NOMO-1 treated with dmso at 0.1 percent for 144 hours (cell line): Measurements from ENCODE around the gene CHRNG.
"Not testable (repeated sequence)": the region's sequence is repeated elsewhere in the genome, so short reads cannot be mapped to it uniquely, and the experiment has no call there.

Source experiments
- DNase-seq: peaks from one replicate; lab custom pipeline; 2025; ENCODE audit not compliant: unreplicated experiment; lab: John Stamatoyannopoulos, UW

Gene CHRNG

DNA sequence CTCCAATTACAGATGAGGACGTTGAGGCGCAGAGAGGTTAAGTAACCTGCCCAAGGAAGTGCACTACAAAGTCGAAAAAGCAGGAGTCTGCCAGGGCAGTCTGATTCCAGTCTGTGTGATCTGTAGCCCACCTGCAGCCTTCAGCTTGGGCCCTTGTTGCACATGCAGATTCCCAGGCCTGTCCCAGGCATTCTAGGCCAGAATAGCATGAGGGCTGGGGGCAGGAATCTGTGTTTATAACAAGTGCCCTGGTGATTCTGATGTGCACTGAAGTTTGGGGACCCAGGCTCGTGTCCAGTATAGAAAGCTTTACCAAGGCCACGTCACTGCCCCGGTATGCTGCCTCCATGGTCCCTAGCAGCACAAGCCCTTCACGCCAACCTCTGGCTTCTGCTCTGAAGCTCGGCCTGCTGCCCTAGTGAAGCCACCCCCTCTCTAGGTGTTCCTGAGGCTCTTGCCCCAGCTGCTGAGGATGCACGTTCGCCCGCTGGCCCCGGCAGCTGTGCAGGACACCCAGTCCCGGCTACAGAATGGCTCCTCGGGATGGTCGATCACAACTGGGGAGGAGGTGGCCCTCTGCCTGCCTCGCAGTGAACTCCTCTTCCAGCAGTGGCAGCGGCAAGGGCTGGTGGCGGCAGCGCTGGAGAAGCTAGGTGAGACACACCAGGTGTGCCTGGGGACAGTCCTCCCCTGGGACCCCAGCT is 4.6 kb downstream of the CHRNG start:
- DNase-seq = no peak

DNA sequence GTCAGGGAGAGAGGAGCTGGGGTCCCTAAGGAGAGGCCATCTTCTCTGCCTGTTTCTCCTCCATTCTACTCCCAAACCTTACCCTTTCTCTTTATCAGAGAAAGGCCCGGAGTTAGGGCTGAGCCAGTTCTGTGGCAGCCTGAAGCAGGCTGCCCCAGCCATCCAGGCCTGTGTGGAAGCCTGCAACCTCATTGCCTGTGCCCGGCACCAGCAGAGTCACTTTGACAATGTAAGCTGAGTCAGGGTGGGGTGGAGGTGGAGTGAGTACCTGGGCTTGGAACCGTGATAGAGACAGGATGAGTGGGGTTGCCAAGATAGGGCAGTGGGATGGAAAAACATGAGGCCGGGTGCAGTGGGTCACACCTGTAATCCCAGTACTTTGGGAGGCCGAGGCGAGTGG is 5.2 kb downstream of the CHRNG start:
- no peak for DNase-seq

DNA sequence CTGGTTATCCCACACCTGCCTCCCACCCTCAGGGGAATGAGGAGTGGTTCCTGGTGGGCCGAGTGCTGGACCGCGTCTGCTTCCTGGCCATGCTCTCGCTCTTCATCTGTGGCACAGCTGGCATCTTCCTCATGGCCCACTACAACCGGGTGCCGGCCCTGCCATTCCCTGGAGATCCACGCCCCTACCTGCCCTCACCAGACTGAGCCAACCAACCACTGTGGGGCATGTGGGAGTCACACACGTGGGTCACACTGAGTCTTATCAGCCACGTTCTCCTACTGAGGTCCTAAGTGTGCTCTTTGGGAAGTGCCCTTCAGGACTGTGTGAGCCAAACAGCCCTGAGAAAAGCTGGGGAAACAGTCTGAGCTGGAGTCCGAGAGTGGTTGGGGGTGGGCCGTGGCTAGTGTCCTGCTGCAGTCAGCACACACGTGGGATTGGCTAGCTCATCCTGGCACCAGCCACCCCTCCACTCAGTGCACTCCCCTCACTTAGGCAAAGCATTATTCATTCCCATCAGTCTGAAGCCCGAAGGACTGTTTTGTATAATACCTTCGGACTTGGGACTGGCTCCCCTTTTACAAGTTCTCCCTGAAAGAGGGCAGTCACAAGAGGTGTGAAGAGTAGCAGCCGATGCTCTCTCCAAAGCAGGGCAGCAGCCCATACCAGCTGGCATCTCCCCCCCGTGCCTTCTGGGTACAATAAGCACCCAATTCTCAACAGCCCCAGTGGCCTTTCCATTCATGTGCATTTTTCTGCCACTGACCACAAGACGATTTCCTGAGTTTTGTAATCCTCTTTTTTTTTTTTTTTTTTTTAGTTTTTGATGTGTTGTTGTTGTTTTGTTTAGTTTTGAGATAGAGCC is 6.3 kb downstream of the CHRNG start:
- no peak for DNase-seq

GRCh38 chr2:232547991-232548390 is 8.5 kb downstream of the CHRNG start:
- no peak for DNase-seq

GRCh38 chr2:232549655-232550353 is 10.3 kb downstream of the CHRNG start:
- no peak for DNase-seq

DNA sequence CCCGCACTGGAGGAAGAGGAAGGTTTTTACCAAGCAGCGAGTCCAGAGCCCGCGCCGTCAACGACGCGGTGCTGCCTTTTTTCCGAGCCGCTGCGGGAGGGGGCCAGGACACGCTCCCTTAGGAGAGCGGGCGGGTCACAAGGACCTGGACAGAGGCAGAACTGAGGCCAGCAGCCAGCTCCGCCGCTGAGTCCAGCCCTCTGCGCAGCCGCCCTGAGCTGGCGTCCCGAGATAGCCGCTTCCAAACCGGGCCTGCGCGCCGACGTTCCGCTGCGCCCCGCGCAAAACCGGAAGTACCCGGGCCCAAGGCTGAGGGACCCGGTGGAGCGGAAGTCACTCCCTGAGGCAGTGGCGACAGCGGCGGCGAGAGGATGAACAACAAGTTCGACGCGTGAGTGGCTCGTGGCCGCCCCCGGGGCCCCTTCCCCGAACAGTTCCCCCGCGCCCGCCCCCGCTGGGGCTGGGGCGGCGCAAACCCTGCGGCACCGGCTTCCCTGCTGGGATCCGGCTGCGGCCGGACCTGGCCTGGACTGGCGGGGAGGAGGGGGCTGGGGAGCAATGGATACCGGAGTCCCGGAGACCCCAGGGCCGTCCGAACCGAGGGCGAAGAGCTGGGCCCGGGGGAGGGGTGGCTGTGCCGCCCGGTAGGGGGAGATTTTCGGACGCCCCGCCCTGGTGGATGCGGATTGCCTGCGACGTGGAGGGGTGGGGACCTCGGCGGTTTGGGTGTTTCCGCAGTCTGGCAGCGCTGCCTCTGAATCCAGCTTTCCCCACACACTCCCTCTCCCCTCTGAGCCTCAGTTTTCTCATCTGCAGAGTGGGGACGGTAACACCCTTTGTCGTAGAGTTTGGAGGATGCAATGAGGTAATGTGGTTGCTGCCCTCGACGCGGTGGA is 11.1 kb downstream of the CHRNG start, which contains the start of the genes EIF4E2 and TIGD1:
TSS of gene EIF4E2 (plus strand) at position 336 of the 896 bp plus-strand sequence. CDS start at position 372, 36 bp downstream.
TSS of gene TIGD1 (minus strand) at position 204 of the 896 bp plus-strand sequence. CDS start 675 bp downstream, outside the sequence.
- DNase-seq = peak; percentile 86

GRCh38 chr2:232551250-232551638 is 11.8 kb downstream of the CHRNG start:
- DNase-seq = peak; percentile 39

GRCh38 chr2:232551776-232552175 is 12.3 kb downstream of the CHRNG start:
- DNase-seq = no peak

DNA sequence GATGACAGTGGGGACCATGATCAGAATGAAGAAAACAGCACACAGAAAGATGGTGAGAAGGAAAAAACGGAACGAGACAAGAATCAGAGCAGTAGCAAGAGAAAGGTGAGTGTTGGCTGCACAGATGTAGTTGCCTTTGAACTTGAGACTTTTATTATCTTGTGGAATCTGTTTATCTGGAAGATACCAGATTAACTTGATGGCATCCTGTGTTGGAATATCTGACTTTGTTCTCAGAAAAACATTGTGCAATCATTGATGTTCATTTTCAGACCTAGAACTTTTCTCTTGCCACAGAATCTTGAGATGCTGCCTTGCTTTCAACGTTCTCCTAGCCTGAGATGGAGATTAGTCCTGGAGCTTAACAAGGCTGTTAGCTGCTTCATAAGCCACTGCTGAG is 16.9 kb downstream of the CHRNG start:
- no peak for DNase-seq

DNA sequence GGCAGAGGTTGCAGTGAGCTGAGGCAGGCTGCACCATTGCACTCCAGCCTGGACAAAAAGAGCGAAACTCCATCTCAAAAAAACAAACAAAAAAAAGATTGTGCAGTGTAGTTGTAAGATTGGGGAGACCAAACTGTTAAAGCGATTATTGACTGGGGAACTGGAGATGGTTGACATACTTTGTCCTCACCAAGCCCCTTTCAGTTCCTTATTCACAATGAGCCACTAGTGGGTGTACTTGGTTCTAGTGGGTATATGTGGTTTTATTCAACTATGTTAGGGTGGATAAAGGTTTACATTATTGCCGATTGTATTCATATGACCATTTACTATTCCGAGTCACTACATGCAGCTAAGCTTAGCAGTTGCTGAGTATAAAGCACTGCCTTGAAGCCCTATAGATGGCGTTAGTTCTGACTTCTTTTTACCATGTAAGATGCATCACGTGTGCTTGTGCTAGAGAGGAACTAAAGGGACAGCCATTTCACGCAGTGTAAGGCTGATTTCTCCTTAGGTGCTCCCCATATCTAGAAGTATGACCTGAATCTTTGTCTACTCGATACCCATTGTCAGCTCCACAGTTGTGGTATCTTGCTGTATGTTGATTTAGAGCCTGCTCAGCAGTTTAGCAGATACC is 23.1 kb downstream of the CHRNG start:
- no peak for DNase-seq

DNA sequence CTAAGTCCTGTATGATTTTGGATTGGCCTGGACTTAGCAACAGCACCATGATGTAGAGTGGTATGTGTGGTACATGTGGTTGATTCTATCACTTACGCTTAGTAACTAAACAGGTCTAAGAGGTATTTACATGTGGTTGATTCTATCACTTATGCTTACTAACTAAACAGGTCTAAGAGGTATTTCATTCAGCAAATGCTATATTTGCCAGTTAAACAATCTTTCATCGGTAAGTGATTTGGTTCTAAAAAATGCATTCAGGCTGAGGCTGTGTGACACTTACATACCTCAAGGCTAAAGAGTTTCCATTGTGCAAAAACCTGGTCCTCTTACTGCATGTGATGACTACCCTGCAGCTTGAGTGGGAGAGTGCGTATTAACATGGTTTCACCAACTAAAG is 24.1 kb downstream of the CHRNG start:
- no peak for DNase-seq

GRCh38 chr2:232567721-232568120 is 28.2 kb downstream of the CHRNG start:
- no peak for DNase-seq

GRCh38 chr2:232568161-232568560 is 28.7 kb downstream of the CHRNG start:
- no peak for DNase-seq

- no peak for DNase-seq
Measured at GRCh38 chr2:232569541-232569940, 30.0 kb downstream of the CHRNG start.

GRCh38 chr2:232570481-232570880 is 31.0 kb downstream of the CHRNG start:
- not testable (repeated sequence) for DNase-seq

- no peak for DNase-seq
Measured at GRCh38 chr2:232571026-232571474, 31.6 kb downstream of the CHRNG start.

GRCh38 chr2:232573042-232573441 is 33.5 kb downstream of the CHRNG start:
- DNase-seq = no peak

DNA sequence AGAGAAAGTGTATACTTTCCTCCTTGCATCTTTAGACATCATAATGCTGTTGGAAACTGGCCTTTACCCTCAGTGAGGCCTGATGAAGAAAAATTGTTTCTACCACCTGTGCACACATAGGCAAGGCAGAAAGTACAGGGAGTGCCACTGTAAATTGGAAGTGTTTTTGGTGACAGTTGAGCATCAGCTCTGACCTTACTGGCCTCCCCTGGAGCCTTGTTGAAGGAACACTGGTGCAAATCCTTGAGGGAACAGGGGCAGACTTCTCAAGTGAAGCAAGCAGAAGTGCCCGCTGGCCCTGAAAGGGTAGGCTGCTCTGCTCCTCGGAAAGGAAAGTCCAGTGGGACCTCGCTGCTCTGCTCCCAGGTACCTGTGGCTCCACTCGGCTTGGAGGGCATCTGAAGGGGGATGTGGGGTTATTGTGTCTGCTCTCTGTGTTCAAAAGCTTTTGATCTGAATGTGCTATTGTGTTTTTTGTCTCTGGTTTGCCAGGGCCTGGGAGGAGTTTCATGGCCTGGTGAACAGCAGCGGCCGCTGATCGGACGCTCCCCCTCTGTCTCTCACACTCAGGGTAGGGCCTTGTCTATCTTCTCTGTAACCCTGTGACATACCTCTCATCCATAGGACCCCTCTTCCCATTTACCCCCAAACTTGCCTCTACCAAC is 34.4 kb downstream of the CHRNG start:
- no peak for DNase-seq

GRCh38 chr2:232574674-232575403 is 35.3 kb downstream of the CHRNG start:
- no peak for DNase-seq
